ENCODE measurements around the gene EGFR. TPM values are rescaled to one million over a fixed set of nuclear protein-coding genes. Genes with fewer than 3 reads are reported as not detected.

EGFR gene
- polyA plus RNA-seq, 1 of the 3 experiments (the other 2 are of a cell fraction): 37.6 TPM

GRCh38 chr7:55235115-55235514 is 216.3 kb downstream of the EGFR start:
- H3K4me3 ChIP-seq (ENCODE audit: low read depth in 2 of 2, low read length in 1 of 2): no peak overlapping the region
- no peaks in the 10 kb centered on the region for H3F3A ChIP-seq (replicated peaks; ENCODE audit: insufficient read depth)
- H3K36me3 ChIP-seq (replicated peaks in 1 of 2; ENCODE audit: control insufficient read depth in 1 of 2, insufficient read depth in 2 of 2, low read length in 1 of 2): no peaks in the 10 kb centered on the region
- no peaks in the 10 kb centered on the region for H4K20me1 ChIP-seq (ENCODE audit: insufficient read depth)
- no peak overlapping the region for H3K9ac ChIP-seq
- H3K79me2 ChIP-seq (ENCODE audit: insufficient read depth): no peaks in the 10 kb centered on the region
- H3K4me2 ChIP-seq: no peak overlapping the region
- no peaks in the 10 kb centered on the region; a peak in 1 of 4 replicates for H3K4me1 ChIP-seq (ENCODE audit: control insufficient read depth in 1 of 2, insufficient read depth in 2 of 2, low read depth in 1 of 2, low read length in 1 of 2)
- H3K27ac ChIP-seq (ENCODE audit: low read depth in 2 of 2, low read length in 1 of 2): no peak overlapping the region
- CTCF ChIA-PET: interaction anchor here (5.5 kb wide), 1 partner anchor 20 kb away, joined by 52 read pairs; no protein-coding TSS in a partner anchor
- TF ChIP-seq POLR2AphosphoS5 (IDR thresholded peaks at IDR 0.05; ENCODE audit: low read depth, low read length) (no peak), FOXJ3 (CRISPR knock-in tag; IDR thresholded peaks at IDR 0.05) (no peak), SIN3A (IDR thresholded peaks at IDR 0.05; ENCODE audit: borderline replicate concordance, low read depth, low read length) (no peak), FOXM1 (IDR thresholded peaks at IDR 0.05; ENCODE audit: low read depth) (no peak), RFX5 (IDR thresholded peaks at IDR 0.05; ENCODE audit: low read length) (no peak), GATA2 (CRISPR knock-in tag; IDR thresholded peaks at IDR 0.05) (no peak), RCOR1 (IDR thresholded peaks at IDR 0.05; ENCODE audit: low read length) (no peak), TEAD4 (IDR thresholded peaks at IDR 0.05; ENCODE audit: borderline replicate concordance, insufficient read depth) (no peak), FOSL2 (IDR thresholded peaks at IDR 0.05; ENCODE audit: borderline replicate concordance, low read depth) (no peak), IRF3 (IDR thresholded peaks at IDR 0.05; ENCODE audit: low read depth, low read length) (no peak), RAD21 (IDR thresholded peaks at IDR 0.05; ENCODE audit: low read length) (no peak), ELF1 (IDR thresholded peaks at IDR 0.05) (no peak), JUND (IDR thresholded peaks at IDR 0.05) (no peak)
- TF ChIP-seq, protein P1, sequence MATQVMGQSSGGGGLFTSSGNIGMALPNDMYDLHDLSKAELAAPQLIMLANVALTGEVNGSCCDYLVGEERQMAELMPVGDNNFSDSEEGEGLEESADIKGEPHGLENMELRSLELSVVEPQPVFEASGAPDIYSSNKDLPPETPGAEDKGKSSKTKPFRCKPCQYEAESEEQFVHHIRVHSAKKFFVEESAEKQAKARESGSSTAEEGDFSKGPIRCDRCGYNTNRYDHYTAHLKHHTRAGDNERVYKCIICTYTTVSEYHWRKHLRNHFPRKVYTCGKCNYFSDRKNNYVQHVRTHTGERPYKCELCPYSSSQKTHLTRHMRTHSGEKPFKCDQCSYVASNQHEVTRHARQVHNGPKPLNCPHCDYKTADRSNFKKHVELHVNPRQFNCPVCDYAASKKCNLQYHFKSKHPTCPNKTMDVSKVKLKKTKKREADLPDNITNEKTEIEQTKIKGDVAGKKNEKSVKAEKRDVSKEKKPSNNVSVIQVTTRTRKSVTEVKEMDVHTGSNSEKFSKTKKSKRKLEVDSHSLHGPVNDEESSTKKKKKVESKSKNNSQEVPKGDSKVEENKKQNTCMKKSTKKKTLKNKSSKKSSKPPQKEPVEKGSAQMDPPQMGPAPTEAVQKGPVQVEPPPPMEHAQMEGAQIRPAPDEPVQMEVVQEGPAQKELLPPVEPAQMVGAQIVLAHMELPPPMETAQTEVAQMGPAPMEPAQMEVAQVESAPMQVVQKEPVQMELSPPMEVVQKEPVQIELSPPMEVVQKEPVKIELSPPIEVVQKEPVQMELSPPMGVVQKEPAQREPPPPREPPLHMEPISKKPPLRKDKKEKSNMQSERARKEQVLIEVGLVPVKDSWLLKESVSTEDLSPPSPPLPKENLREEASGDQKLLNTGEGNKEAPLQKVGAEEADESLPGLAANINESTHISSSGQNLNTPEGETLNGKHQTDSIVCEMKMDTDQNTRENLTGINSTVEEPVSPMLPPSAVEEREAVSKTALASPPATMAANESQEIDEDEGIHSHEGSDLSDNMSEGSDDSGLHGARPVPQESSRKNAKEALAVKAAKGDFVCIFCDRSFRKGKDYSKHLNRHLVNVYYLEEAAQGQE (IDR thresholded peaks at IDR 0.05; ENCODE audit: low read depth, low read length): no peak
- TF ChIP-seq, protein P2, sequence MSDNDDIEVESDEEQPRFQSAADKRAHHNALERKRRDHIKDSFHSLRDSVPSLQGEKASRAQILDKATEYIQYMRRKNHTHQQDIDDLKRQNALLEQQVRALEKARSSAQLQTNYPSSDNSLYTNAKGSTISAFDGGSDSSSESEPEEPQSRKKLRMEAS (IDR thresholded peaks at IDR 0.05; ENCODE audit: low read depth): no peak
- TF ChIP-seq, protein P3, sequence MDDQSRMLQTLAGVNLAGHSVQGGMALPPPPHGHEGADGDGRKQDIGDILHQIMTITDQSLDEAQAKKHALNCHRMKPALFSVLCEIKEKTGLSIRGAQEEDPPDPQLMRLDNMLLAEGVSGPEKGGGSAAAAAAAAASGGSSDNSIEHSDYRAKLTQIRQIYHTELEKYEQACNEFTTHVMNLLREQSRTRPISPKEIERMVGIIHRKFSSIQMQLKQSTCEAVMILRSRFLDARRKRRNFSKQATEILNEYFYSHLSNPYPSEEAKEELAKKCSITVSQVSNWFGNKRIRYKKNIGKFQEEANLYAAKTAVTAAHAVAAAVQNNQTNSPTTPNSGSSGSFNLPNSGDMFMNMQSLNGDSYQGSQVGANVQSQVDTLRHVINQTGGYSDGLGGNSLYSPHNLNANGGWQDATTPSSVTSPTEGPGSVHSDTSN (IDR thresholded peaks at IDR 0.05): no peak
- TF ChIP-seq, protein P4, sequence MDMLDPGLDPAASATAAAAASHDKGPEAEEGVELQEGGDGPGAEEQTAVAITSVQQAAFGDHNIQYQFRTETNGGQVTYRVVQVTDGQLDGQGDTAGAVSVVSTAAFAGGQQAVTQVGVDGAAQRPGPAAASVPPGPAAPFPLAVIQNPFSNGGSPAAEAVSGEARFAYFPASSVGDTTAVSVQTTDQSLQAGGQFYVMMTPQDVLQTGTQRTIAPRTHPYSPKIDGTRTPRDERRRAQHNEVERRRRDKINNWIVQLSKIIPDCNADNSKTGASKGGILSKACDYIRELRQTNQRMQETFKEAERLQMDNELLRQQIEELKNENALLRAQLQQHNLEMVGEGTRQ (IDR thresholded peaks at IDR 0.05; ENCODE audit: borderline replicate concordance, low read depth, low read length): no peak
- DNase-seq: no peak
- H3K9me3 ChIP-seq: no peaks in the 10 kb centered on the region; the same call in 1 of the 2 replicates
- 79% methylated on average over 14 of the region's 14 CpGs for WGBS (ENCODE audit: low lambda C conversion rate)
- H3K27me3 ChIP-seq (ENCODE audit: insufficient read depth): no peaks in the 10 kb centered on the region
- POLR2A ChIA-PET: no interaction called here
- H3K9me2 ChIP-seq: no peaks in the 10 kb centered on the region
- H2AFZ ChIP-seq (ENCODE audit: low read depth): no peak overlapping the region

Data from SK-N-SH (cell line).